B cell (primary cell): ENCODE measurements around the gene PLCB3. TPM values are rescaled to one million over a fixed set of nuclear protein-coding genes. Genes with fewer than 3 reads are reported as not detected.

Experiments used
- ATAC-seq: fragments of 200-7000 bp; cut with Tn5 transposase; one replicate; pipeline ENCODE4 v1.10.0; 2021; ENCODE audit warnings: low read depth, mild to moderate bottlenecking, moderate number of reproducible peaks, moderate library complexity
- CTCF ChIA-PET: fragments of 350-600 bp; sonication (Branson Sonifier 250); formaldehyde crosslinking; loops from one replicate; lab custom pipeline; 2021; ENCODE audit warnings: antibody characterized with exemption, inconsistent platforms; lab: Charles Lee
- POLR2A ChIA-PET: fragments of 350-600 bp; sonication (Branson Sonifier 250); formaldehyde crosslinking; loops from one replicate; lab custom pipeline; 2021; ENCODE audit warnings: antibody characterized with exemption; lab: Charles Lee
- DNase-seq: peaks from one replicate; pipeline ENCODE4 v3.0.0; 2013
- H2AFZ ChIP-seq: 2 replicates; pipeline ENCODE4 v1.6.1; 2012; ENCODE audit warnings: mild to moderate bottlenecking, low read depth, low read length; ENCODE audit not compliant: insufficient read depth, poor library complexity, severe bottlenecking
- H3K27ac ChIP-seq, 2 donors: 1 replicate in 1 of 2; 2 replicates in 1 of 2; pipeline ENCODE4 v1.5.1; 2012 to 2013; ENCODE audit warnings: low read length in 2 of 2, mild to moderate bottlenecking in 2 of 2, moderate library complexity in 1 of 2
- H3K27me3 ChIP-seq, 4 experiments: fragments of 200-600 bp in 1 of 4; sonication (generic) in 1 of 4; replicated peaks in 1 of 4; 1 replicate in 2 of 4; 2 replicates in 2 of 4; pipeline versions ENCODE4 v1.6.1 to v1.7.0; 2013 to 2016; ENCODE audit warnings: low read length in 3 of 4, mild to moderate bottlenecking in 2 of 4, mixed read lengths in 1 of 4, moderate library complexity in 1 of 4; ENCODE audit not compliant: insufficient read depth in 4 of 4, control insufficient read depth in 3 of 4; ENCODE audit errors: control extremely low read depth in 1 of 4
- H3K36me3 ChIP-seq, 2 experiments: replicated peaks in 1 of 2; 1 replicate in 1 of 2; 2 replicates in 1 of 2; pipeline versions ENCODE4 v1.6.1 to v1.7.1; 2013; ENCODE audit warnings: low read length in 1 of 2; ENCODE audit not compliant: insufficient read depth in 2 of 2, control insufficient read depth in 1 of 2; ENCODE audit errors: control extremely low read depth in 1 of 2, extremely low read depth in 1 of 2
- H3K4me1 ChIP-seq, 2 donors: fragments of 200-600 bp in 1 of 2; sonication (generic) in 1 of 2; 1 replicate in 1 of 2; 2 replicates in 1 of 2; pipeline versions ENCODE4 v1.5.1 to v1.6.1; 2013 to 2017; ENCODE audit warnings: low read length in 2 of 2; ENCODE audit not compliant: control insufficient read depth in 2 of 2, insufficient read depth in 2 of 2
- H3K4me2 ChIP-seq: replicated peaks from 2 replicates; pipeline ENCODE3; 2012; ENCODE audit warnings: mild to moderate bottlenecking, low read depth, low read length; ENCODE audit not compliant: poor library complexity, severe bottlenecking
- H3K4me3 ChIP-seq, 5 experiments: fragments of 200-600 bp in 1 of 5; sonication (generic) in 1 of 5; 1 replicate in 3 of 5; 2 replicates in 2 of 5; pipeline versions ENCODE4 v1.5.1 to v1.7.0; 2011 to 2016; ENCODE audit warnings: low read length in 4 of 5, mild to moderate bottlenecking in 4 of 5, low read depth in 2 of 5, control low read depth in 1 of 5, moderate library complexity in 1 of 5; ENCODE audit not compliant: insufficient read depth in 1 of 5; ENCODE audit errors: control extremely low read depth in 1 of 5, extremely low read depth in 1 of 5
- H3K79me2 ChIP-seq: fragments of 200-600 bp; sonication (generic); one replicate; pipeline ENCODE4 v1.6.0; 2016; ENCODE audit warnings: low read length; ENCODE audit not compliant: control insufficient read depth, insufficient read depth
- H3K9ac ChIP-seq: fragments of 200-600 bp; sonication (generic); 2 replicates; pipeline ENCODE4 v1.6.1; 2017; ENCODE audit warnings: mild to moderate bottlenecking, low read length, moderate library complexity
- H3K9me3 ChIP-seq, 3 donors: one replicate each; pipeline versions ENCODE4 v1.6.1 to v1.7.1; 2013; ENCODE audit warnings: low read length in 2 of 3; ENCODE audit not compliant: control insufficient read depth in 2 of 3, insufficient read depth in 1 of 3; ENCODE audit errors: control extremely low read depth in 1 of 3
- H4K20me1 ChIP-seq: 2 replicates; pipeline ENCODE4 v1.6.0; 2012; ENCODE audit warnings: mild to moderate bottlenecking, low read length; ENCODE audit not compliant: insufficient read depth, control insufficient read depth, poor library complexity, severe bottlenecking
- H3K27ac Mint-ChIP-seq: one replicate; pipeline ENCODE4 v1.8.0; 2021; ENCODE audit warnings: mixed read lengths
- H3K27me3 Mint-ChIP-seq: one replicate; pipeline ENCODE4 v1.8.0; 2021; ENCODE audit warnings: mixed read lengths
- H3K4me1 Mint-ChIP-seq: one replicate; pipeline ENCODE4 v1.8.0; 2021; ENCODE audit warnings: mixed read lengths
- H3K4me3 Mint-ChIP-seq: one replicate; pipeline ENCODE4 v1.8.0; 2021; ENCODE audit warnings: mixed read lengths
- H3K9me3 Mint-ChIP-seq: one replicate; pipeline ENCODE4 v1.8.0; 2022; ENCODE audit warnings: mixed read lengths; ENCODE audit not compliant: insufficient read depth
- EZH2 ChIP-seq: IDR thresholded peaks from 2 replicates; pipeline ENCODE4 v1.6.1; 2012; ENCODE audit warnings: borderline replicate concordance, low read depth, mild to moderate bottlenecking, moderate library complexity, low read length; ENCODE audit not compliant: insufficient read depth, poor library complexity, severe bottlenecking
- WGBS: methylation state at CpG from one replicate; pipeline ENCODE4 v1.1.5; 2013; ENCODE audit warnings: missing lambda C conversion rate; ENCODE audit not compliant: insufficient coverage; 5-methylcytosine and 5-hydroxymethylcytosine counted together
- intact Hi-C: fragments of 100-400 bp; cut with micrococcal nuclease; formaldehyde crosslinking; loops from one replicate; pipeline ENCODE4 v1.10.0; 2022
- polyA plus RNA-seq: library from polyadenylated mRNA; depleted of rRNA; stranded (reverse); fragments of >200 nt; gene quantifications from 2 replicates; pipeline ENCODE4 v1.2.3, GENCODE V29; 2012
- total RNA-seq, 2 donors: library from RNA; stranded (reverse); fragments of 120-200 nt in 1 of 2; gene quantifications; 1 replicate in 1 of 2; 2 replicates in 1 of 2; pipeline versions ENCODE4 v1.2.3 to v1.2.4, GENCODE V29; 2013 to 2022
- TF ChIP-seq, protein P1 (sequence below): fragments of 200-600 bp; IDR thresholded peaks from one replicate; pipeline ENCODE4 v1.8.0; 2022; ENCODE audit warnings: antibody characterized with exemption, mild to moderate bottlenecking

The PLCB3 gene
- total and polyA plus RNA-seq, 2 donors (not counting 1 experiment from before 2014, with no cell fraction given), result 3.0 to 8.1 TPM

DNA sequence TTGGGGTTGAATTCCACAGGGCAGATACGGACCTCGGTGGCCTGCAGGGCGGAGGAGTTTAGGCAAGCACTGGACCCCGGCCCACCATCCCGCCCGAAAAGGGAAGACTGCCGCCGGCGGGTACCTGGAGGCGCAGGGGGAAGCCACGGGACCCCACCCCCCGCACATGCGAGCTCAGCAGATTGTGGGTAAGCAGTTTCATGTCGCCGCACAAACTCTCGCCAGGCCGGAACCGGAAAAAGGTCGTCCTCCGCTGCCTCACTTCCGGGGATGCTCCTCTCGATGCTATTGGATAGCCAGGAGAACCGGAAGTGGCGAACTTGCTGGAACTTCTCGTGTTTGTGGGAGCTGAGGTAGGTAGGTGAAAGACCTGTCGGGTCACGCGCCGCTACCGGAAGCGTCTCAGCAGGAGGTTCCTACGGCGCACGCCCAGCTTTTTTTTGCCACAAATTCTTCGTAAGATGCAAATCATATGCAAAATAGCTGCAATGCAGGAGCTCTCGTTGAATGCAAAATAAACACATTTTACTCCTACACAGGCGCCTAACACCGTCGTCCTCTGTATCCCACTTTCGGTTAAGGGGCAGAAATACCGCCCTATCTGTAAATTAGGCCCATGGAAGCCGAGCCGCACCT lies 66.1 kb downstream of the PLCB3 start, which contains the start of gene TRMT112:
Gene TRMT112 (minus strand): TSS at position 235 of the 636 bp plus-strand sequence. CDS start 33 bp downstream, at position 202.
- peak within 1 kb of the TSS; percentile 76 to 95 (median 81) for H3K4me3 ChIP-seq
- ATAC-seq (peak; percentile 66), DNase-seq (peak; percentile 99)
- Mint-ChIP-seq H3K9me3 (no peaks in the 10 kb centered on the region), H3K4me1 (peaks cover 38% of the 10 kb centered on the region), H3K27ac (peak within 1 kb of the TSS; percentile 100), H3K4me3 (peak within 1 kb of the TSS; percentile 98), H3K27me3 (no peaks in the 10 kb centered on the region)
- H3K27ac ChIP-seq, result peak within 1 kb of the TSS; percentile 99 to 100
- peaks cover 10% of the 10 kb centered on the region for H4K20me1 ChIP-seq
- no peak for TF ChIP-seq EZH2
- TF ChIP-seq, protein P1, sequence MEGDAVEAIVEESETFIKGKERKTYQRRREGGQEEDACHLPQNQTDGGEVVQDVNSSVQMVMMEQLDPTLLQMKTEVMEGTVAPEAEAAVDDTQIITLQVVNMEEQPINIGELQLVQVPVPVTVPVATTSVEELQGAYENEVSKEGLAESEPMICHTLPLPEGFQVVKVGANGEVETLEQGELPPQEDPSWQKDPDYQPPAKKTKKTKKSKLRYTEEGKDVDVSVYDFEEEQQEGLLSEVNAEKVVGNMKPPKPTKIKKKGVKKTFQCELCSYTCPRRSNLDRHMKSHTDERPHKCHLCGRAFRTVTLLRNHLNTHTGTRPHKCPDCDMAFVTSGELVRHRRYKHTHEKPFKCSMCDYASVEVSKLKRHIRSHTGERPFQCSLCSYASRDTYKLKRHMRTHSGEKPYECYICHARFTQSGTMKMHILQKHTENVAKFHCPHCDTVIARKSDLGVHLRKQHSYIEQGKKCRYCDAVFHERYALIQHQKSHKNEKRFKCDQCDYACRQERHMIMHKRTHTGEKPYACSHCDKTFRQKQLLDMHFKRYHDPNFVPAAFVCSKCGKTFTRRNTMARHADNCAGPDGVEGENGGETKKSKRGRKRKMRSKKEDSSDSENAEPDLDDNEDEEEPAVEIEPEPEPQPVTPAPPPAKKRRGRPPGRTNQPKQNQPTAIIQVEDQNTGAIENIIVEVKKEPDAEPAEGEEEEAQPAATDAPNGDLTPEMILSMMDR, result no peak
- peak within 1 kb of the TSS; percentile 89 for H2AFZ ChIP-seq
- under 1% methylated on average over 43 of the region's 43 CpGs for WGBS
- intact Hi-C loops, result loop anchor here (1.0 to 5.0 kb wide), 7 partner anchors 12 to 425 kb away; partner anchors contain the start of genes ESRRA, GPR137 and RASGRP2
- H3K36me3 ChIP-seq, result peaks cover 0 to 33% of the 10 kb centered on the region in 2 experiments
- H3K4me1 ChIP-seq, result peaks cover 8 to 26% of the 10 kb centered on the region in 2 donors
- H3K79me2 ChIP-seq, result peaks cover 19% of the 10 kb centered on the region
- H3K9me3 ChIP-seq, result no peaks in the 10 kb centered on the region
- peak within 1 kb of the TSS; percentile 95 for H3K9ac ChIP-seq
- no peaks in the 10 kb centered on the region for H3K27me3 ChIP-seq
- peak within 1 kb of the TSS; percentile 99 for H3K4me2 ChIP-seq
- CTCF ChIA-PET, result interaction anchor here (0.6 to 4.7 kb wide), 31 partner anchors 8 to 534 kb away, joined by 3 to 188 read pairs (median 7); partner anchors contain the start of genes BAD, CATSPERZ, CCDC88B and ESRRA
- POLR2A ChIA-PET, result interaction anchor here (0.5 to 2.6 kb wide), 28 partner anchors 13 to 1476 kb away, joined by 3 to 50 read pairs (median 4); partner anchors contain the start of genes BAD, CCDC88B, ESRRA and FAU
